ENCODE results near the gene STAT2.

The STAT2 gene

DNA sequence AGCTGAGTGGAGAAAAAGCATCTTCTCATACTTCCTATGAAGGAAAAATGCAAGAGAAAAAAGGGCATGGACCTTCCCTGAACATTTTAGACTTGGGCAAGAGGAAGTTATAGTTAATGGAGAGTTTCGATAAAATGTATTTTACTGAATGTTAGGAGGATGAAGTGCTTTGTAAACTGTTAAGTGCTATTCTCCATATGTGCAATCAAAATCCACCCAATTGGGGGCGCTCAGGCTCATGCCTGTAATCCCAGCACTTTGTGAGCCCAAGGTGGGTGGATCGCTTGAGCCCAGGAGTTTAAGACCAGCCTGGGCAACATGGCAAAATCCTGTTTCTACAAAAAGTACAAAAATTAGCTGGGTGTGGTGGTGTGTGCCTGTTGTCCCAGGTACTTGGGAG is 42.2 kb downstream of the STAT2 start:
- TF ChIP-seq, protein P1, sequence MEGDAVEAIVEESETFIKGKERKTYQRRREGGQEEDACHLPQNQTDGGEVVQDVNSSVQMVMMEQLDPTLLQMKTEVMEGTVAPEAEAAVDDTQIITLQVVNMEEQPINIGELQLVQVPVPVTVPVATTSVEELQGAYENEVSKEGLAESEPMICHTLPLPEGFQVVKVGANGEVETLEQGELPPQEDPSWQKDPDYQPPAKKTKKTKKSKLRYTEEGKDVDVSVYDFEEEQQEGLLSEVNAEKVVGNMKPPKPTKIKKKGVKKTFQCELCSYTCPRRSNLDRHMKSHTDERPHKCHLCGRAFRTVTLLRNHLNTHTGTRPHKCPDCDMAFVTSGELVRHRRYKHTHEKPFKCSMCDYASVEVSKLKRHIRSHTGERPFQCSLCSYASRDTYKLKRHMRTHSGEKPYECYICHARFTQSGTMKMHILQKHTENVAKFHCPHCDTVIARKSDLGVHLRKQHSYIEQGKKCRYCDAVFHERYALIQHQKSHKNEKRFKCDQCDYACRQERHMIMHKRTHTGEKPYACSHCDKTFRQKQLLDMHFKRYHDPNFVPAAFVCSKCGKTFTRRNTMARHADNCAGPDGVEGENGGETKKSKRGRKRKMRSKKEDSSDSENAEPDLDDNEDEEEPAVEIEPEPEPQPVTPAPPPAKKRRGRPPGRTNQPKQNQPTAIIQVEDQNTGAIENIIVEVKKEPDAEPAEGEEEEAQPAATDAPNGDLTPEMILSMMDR (conservative IDR thresholded peaks at IDR 0.05) = no peak
- no peak for TF ChIP-seq ZFX (IDR thresholded peaks at IDR 0.05)
- H3K27ac ChIP-seq = no peak overlapping the region

DNA sequence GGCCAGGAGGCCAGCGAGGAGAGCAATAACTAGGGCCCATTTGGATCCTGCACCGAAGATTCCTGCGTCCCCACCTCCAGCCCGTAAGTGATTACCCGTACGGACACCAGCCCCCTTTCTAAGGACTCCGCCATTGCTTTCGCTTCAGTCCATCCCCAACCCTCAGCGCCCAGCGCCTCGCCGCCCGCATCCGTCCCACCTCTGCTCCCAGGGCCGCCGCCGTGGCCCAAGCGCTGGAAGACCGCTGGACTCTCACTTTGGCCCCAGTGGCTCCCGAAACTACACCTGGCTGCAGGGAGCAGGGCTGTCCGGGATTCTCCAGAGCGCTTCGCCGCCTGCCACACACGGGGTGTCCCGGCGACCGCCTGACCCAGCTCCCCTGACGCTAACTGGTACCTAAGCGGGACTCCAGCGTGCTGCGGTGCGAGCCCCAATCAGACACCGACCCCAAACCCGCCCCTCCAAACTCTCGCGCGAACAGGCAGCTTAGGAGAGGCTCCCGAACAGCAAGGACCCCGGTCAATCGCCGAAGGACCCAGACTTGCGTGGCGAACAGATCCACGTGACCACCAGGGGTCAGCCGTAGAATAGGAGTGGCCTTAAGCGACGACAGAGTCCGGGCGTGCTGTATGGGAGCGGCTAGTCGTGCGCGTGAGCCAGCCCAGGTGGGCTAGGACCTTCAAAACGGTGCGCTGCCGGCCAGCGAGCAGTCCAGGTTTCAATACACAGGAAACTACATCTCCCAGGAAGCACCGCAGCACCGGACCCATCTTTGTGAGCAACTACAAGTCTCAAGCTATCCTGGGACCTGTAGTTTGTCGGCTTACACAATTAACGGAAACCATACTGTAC is 44.1 kb downstream of the STAT2 start, which contains the start of gene CNPY2:
Gene CNPY2 (minus strand): TSS at position 367 of the 852 bp plus-strand sequence. CDS start 771 bp downstream, outside the sequence.
- TF ChIP-seq, protein P1 (conservative IDR thresholded peaks at IDR 0.05) = no peak; the same call in 1 of the 2 replicates
- peak; percentile 63 for TF ChIP-seq ZFX (IDR thresholded peaks at IDR 0.05)
- H3K27ac ChIP-seq = peak within 1 kb of the TSS; percentile 89

DNA sequence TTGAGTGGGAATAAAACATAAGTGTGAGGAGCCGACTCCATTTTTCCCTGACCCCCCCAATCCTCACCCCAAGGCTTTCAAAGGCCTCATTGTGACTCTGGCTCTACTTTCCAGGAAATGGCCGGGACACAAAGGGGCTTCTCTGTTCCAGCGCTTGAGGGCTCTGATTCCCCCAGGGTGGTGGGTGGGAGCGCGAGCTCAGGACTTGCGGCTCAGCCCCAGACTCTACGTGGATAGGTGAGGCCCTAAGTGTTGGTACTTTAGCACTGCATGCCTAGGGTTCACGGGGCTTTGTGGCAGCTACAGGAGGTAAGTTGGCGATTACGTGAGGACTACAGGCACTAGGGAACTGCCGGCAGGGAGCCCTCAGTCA is 44.7 kb downstream of the STAT2 start:
- TF ChIP-seq, protein P1 (conservative IDR thresholded peaks at IDR 0.05) = no peak
- no peak for TF ChIP-seq ZFX (IDR thresholded peaks at IDR 0.05)

DNA sequence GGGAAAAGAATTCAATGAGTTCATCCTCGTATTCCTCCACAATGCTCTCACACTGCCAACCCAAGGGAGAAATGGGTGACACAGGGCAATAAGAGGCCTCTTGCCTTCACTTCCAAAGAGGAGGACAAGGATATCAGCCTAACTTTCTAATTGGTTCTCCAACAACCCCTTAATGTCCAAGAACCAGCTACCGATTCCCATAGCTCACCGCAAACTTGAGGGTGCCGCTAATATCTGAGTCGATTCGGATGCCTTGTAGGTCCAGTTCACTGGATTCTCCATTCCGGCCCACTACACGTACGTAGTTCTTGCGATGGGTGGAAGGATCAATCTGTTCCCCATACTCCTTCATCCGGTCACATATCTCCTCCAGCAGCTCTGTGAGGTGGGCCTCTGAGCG is 48.9 kb downstream of the STAT2 start:
- no peak overlapping the region for H3K27ac ChIP-seq
- TF ChIP-seq, protein P1 (conservative IDR thresholded peaks at IDR 0.05) = no peak
- no peak for TF ChIP-seq ZFX (IDR thresholded peaks at IDR 0.05)

More for the DNA sequence above, 44.7 kb downstream of the STAT2 start:
- H3K27ac ChIP-seq = peak overlapping the region; percentile 89

DNA sequence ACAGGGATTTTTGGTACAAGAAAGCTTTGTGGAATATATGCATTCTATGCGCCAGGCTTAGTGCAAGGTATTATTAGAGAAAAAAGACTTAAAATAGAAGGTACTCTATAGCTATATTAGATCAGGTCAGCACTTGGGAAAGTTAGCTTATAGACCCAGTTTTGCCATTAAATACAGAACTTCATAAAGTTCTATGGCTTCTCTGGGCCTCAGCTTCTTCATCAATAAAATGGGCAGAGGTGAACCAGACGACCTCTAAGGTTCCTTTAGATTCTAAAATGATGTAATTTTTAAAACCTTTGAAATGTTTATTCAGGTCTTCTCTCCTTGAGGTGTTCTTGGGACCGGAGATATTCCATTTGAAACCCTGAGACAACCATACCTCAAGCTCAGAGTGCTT is 51.2 kb downstream of the STAT2 start:
- TF ChIP-seq, protein P1 (conservative IDR thresholded peaks at IDR 0.05) = no peak
- TF ChIP-seq ZFX (IDR thresholded peaks at IDR 0.05) = no peak
- no peak overlapping the region for H3K27ac ChIP-seq

DNA sequence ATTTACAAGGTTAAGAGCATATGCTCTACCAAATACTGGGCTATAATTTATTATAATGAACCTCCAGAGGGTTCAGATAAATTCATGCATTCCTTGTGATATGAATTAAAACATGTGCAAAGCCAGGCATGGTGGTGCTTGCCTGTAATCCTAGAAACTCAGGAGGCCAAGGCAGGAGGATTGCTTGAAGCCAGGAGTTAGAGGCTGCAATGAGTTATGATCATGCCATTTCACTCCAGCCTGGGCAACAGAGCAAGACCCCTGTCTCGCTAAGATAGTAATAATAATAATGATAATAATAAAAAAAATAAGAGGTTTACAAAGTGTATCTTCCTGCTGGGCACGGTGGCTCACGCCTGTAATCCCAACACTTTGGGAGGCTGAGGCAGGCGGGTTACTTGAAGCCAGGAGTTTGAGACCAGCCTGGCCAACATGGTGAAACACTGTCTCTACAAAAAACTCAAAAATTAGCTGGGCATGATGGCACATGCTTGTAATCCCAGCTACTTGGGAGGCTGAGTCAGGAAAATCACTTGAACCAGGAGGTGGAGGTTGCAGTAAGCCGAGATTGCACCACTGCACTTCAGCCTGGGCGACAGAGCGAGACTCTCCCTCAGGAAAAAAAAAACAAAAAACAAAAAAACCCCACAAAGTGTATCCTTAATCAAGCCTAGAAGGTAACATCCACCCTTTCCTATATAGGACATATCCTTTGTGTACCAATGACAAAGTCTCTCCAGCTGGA is 52.5 kb downstream of the STAT2 start:
- no peak overlapping the region for H3K27ac ChIP-seq
- no peak for TF ChIP-seq ZFX (IDR thresholded peaks at IDR 0.05)
- TF ChIP-seq, protein P1 (conservative IDR thresholded peaks at IDR 0.05) = no peak

All from C4-2B (cell line).